HG03175 (cell line): Measurements from ENCODE around the gene PCDHA12.
"Not testable (repeated sequence)": the region's sequence is repeated elsewhere in the genome, so short reads cannot be mapped to it uniquely, and the experiment has no call there.

ENCODE experiments used
- ATAC-seq: cut with Tn5 transposase; IDR thresholded peaks from one replicate; pipeline ENCODE4 v1.9.1; 2021; ENCODE audit warnings: mild to moderate bottlenecking, moderate library complexity; ENCODE audit not compliant: unreplicated experiment

Gene PCDHA12, protein sequence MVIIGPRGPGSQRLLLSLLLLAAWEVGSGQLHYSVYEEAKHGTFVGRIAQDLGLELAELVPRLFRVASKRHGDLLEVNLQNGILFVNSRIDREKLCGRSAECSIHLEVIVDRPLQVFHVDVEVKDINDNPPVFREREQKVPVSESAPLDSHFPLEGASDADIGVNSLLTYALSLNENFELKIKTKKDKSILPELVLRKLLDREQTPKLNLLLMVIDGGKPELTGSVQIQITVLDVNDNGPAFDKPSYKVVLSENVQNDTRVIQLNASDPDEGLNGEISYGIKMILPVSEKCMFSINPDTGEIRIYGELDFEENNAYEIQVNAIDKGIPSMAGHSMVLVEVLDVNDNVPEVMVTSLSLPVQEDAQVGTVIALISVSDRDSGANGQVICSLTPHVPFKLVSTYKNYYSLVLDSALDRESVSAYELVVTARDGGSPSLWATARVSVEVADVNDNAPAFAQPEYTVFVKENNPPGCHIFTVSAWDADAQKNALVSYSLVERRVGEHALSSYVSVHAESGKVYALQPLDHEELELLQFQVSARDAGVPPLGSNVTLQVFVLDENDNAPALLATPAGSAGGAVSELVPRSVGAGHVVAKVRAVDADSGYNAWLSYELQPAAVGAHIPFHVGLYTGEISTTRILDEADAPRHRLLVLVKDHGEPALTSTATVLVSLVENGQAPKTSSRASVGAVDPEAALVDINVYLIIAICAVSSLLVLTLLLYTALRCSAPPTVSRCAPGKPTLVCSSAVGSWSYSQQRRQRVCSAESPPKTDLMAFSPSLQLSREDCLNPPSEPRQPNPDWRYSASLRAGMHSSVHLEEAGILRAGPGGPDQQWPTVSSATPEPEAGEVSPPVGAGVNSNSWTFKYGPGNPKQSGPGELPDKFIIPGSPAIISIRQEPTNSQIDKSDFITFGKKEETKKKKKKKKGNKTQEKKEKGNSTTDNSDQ

DNA sequence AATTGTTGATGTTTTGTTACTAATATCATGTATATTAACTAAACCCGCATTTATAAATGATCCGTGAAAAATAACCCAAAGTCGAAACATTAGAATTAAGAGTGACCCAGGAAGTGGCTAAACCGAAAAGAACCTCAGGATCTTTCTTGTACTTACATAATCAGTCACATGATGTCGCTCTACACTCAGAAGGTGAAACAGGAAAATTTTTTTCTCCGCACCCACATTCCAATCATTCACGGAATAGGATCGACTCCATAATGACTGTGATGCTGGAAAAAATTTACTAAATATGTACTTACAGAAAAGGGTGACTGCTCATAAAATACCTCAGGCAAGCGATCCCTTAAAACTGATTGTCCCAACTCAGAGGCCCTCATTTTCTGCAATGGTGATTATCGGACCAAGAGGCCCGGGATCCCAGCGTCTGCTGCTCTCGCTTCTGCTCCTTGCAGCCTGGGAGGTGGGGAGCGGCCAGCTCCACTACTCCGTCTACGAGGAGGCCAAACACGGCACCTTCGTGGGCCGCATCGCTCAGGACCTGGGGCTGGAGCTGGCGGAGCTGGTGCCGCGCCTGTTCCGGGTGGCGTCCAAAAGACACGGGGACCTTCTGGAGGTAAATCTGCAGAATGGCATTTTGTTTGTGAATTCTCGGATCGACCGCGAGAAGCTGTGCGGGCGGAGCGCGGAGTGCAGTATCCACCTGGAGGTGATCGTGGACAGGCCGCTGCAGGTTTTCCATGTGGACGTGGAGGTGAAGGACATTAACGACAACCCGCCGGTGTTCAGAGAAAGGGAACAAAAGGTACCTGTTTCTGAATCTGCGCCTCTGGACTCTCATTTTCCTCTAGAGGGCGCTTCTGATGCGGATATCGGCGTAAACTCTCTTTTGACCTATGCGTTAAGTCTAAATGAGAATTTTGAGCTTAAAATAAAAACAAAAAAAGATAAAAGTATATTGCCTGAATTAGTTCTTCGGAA, at the start of gene PCDHA12:
Gene PCDHA12, plus strand, starts transcription at position 224 of the 981 bp plus-strand sequence. Its CDS starts 165 bp downstream, at position 389.
- no peak for ATAC-seq

DNA sequence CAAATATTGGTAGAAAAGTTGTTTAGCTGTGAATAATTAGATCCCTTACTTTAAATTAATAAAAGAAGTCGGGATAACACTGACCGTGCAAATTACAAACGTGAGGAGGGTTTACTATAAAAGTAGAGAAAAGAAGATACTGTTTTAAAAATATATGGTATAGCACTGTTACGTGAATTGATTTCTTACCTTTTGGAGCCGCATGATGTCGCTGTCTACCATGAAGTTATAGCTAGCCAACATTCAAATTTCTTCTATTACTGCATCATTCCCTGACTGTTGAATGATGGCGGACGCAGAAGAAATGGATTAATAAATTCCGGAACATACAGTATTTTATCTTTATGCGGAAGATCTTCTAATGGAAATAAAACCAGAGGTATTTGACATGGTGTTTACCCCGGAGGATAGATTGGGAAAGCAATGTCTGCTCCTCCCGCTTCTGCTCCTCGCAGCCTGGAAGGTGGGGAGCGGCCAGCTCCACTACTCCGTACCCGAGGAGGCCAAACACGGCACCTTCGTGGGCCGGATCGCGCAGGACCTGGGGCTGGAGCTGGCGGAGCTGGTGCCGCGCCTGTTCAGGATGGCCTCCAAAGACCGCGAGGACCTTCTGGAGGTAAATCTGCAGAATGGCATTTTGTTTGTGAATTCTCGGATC, 47.3 kb upstream of the PCDHA12 start, which contains the start of gene PCDHA6:
Gene PCDHA6, plus strand, starts transcription at position 257 of the 658 bp plus-strand sequence. Its CDS starts 132 bp downstream, at position 389.
- no peak for ATAC-seq

DNA sequence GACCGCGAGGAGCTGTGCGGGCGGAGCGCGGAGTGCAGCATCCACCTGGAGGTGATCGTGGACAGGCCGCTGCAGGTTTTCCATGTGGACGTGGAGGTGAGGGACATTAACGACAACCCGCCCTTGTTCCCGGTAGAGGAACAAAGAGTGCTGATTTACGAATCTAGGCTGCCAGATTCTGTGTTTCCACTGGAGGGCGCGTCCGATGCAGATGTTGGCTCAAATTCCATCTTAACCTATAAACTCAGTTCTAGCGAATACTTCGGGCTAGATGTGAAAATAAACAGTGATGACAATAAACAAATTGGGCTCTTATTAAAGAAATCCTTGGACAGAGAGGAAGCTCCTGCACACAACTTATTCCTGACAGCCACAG, 46.8 kb upstream of the PCDHA12 start:
- ATAC-seq = no peak

DNA sequence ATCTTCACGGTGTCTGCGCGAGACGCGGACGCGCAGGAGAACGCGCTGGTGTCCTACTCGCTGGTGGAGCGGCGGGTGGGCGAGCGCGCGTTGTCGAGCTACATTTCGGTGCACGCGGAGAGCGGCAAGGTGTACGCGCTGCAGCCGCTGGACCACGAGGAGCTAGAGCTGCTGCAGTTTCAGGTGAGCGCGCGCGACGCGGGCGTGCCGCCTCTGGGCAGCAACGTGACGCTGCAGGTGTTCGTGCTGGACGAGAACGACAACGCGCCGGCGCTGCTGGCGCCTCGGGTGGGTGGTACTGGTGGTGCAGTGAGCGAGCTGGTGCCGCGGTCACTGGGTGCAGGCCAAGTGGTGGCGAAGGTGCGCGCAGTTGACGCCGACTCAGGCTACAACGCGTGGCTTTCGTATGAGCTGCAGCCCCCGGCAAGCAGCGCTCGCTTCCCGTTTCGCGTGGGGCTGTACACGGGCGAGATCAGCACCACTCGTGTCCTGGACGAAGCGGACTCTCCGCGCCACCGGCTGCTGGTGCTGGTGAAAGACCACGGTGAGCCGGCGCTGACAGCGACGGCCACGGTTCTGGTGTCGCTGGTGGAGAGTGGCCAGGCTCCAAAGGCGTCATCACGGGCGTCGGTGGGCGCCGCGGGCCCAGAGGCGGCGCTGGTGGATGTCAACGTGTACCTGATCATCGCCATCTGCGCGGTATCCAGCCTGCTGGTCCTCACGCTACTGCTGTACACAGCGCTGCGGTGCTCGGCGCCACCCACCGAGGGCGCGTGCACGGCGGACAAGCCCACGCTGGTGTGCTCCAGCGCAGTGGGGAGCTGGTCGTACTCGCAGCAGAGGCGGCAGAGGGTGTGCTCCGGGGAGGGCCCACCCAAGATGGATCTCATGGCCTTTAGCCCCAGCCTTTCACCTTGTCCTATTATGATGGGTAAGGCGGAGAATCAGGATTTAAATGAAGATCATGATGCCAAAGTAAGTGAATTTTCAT, 45.3 kb upstream of the PCDHA12 start:
- ATAC-seq = not testable (repeated sequence)

DNA sequence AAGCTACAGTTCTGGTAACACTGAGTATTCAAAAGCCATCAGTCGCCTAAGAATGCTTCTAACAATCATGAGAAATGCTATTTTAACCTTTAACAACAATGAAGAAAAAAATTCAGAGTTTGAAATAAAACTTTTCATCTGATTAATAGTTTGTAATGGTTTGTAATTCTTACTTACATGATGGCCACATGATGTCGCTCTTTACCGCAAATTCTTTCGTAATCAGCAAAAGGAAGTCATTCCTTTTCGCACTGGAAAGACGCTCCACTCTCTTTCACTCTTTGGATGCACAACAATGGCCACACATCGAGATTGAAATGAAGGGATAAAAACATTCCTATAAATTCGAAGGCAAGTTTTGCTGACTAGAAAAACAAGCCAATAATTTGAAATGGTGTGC, 41.1 kb upstream of the PCDHA12 start, which contains the start of gene PCDHA7:
Gene PCDHA7, plus strand, starts transcription at position 277 of the 400 bp plus-strand sequence. Its CDS starts 115 bp downstream, at position 392.
- no peak for ATAC-seq

DNA sequence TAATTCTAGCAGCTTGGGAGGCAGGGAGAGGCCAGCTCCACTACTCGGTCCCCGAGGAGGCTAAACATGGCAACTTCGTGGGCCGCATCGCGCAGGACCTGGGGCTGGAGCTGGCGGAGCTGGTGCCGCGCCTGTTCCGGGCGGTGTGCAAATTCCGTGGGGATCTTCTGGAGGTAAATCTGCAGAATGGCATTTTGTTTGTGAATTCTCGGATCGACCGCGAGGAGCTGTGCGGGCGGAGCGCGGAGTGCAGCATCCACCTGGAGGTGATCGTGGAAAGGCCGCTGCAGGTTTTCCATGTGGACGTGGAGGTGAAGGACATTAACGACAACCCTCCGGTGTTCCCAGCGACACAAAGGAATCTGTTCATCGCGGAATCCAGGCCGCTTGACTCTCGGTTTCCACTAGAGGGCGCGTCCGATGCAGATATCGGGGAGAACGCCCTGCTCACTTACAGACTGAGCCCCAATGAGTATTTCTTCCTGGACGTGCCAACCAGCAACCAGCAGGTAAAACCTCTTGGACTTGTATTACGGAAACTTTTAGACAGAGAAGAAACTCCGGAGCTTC, 40.6 kb upstream of the PCDHA12 start:
- ATAC-seq = not testable (repeated sequence)

DNA sequence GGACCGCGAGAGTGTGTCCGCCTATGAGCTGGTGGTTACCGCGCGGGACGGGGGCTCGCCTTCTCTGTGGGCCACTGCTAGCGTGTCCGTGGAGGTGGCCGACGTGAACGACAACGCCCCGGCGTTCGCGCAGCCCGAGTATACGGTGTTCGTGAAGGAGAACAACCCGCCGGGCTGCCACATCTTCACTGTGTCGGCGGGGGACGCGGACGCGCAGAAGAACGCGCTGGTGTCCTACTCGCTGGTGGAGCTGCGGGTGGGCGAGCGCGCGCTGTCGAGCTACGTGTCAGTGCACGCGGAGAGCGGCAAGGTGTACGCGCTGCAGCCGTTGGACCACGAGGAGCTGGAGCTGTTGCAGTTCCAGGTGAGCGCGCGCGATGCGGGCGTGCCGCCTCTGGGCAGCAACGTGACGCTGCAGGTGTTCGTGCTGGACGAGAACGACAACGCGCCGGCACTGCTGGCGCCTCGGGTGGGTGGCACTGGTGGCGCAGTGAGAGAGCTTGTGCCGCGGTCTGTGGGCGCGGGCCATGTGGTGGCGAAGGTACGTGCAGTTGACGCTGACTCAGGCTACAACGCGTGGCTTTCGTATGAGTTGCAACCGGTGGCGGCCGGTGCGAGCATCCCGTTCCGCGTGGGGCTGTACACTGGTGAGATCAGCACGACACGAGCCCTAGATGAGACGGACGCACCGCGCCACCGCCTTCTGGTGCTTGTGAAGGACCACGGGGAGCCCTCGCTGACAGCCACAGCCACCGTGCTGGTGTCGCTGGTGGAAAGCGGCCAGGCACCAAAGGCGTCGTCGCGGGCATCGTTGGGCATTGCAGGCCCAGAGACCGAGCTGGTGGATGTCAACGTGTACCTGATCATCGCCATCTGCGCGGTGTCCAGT, 39.2 kb upstream of the PCDHA12 start:
- no peak for ATAC-seq

DNA sequence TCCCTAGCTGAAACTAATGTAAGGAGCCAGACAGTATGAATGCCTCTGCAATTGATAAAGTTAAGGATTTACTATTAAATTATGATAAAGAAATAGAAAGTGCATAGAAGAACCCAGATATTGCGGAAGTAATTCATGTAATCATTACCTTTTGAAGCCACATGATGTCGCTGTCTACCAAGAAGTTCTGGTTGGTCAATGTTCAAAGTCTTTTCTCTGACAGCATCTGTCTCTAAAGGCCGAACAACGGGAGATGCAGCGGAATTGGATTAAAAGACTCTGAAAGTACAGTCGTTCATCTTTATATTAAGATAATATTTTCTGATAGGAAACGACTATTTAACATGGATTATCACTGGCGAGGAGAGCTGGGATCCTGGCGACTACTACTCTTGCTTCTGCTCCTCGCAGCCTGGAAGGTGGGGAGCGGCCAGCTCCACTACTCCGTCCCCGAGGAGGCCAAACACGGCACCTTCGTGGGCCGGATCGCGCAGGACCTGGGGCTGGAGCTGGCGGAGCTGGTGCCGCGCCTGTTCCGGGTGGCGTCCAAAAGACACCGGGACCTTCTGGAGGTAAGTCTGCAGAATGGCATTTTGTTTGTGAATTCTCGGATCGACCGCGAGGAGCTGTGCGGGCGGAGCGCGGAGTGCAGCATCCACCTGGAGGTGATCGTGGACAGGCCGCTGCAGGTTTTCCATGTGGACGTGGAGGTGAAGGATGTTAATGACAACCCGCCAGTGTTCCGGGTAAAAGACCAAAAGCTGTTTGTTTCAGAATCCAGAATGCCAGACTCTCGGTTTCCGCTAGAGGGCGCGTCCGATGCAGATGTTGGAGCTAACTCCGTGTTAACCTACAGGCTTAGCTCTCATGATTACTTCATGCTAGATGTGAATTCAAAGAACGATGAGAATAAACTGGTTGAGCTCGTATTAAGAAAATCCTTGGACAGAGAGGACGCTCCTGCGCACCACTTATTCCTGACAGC, 33.8 kb upstream of the PCDHA12 start, which contains the start of gene PCDHA8:
Gene PCDHA8, plus strand, starts transcription at position 210 of the 985 bp plus-strand sequence. Its CDS starts 135 bp downstream, at position 345.
- no peak for ATAC-seq

DNA sequence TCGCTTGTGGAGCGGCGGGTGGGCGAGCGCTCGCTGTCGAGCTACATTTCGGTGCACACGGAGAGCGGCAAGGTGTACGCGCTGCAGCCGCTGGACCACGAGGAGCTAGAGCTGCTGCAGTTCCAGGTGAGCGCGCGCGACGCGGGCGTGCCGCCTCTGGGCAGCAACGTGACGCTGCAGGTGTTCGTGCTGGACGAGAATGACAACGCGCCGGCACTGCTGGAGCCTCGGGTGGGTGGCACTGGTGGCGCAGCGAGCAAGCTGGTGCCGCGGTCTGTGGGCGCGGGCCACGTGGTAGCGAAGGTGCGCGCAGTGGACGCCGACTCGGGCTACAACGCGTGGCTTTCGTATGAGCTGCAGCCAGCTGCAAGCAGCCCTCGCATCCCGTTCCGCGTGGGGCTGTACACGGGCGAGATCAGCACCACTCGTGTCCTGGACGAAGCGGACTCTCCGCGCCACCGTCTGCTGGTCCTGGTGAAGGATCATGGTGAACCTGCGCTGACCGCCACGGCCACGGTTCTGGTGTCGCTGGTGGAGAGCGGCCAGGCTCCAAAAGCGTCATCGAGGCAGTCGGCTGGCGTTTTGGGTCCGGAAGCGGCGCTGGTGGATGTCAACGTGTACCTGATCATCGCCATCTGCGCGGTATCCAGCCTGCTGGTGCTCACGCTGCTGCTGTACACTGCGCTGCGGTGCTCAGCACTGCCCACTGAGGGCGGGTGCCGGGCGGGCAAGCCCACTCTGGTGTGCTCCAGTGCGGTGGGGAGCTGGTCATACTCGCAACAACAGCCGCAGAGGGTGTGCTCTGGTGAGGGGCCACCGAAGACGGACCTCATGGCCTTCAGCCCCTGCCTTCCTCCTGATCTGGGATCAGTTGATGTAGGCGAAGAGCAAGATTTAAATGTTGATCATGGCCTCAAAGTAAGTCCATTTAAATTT, 32.0 kb upstream of the PCDHA12 start:
- no peak for ATAC-seq

DNA sequence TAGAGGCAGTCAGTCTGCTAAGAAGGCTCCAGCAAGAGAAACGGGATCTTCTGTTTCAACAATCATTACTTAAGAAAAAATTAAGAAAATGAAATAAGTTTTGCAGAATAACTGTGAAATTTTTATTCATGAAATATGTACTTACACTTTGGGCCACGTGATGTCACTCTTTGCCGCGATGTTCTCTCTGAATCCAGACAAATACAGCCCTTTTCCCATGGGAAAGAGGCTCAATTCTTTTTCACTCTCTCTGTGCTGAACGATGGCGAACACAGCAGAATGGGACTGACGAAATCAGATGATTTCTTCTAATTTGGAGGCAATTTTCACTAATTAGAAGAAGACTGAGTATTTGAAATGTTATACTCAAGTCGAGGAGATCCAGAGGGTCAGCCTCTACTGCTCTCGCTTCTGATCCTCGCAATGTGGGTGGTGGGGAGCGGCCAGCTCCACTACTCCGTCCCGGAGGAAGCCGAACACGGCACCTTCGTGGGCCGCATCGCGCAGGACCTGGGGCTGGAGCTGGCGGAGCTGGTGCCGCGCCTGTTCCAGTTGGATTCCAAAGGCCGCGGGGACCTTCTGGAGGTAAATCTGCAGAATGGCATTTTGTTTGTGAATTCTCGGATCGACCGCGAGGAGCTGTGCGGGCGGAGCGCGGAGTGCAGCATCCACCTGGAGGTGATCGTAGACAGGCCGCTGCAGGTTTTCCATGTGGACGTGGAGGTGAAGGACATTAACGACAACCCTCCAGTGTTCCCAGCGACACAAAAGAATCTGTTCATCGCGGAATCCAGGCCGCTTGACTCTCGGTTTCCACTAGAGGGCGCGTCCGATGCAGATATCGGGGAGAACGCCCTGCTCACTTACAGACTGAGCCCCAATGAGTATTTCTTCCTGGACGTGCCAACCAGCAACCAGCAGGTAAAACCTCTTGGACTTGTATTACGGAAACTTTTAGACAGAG, 26.7 kb upstream of the PCDHA12 start, which contains the start of gene PCDHA9:
Gene PCDHA9, plus strand, starts transcription at position 244 of the 964 bp plus-strand sequence. Its CDS starts 114 bp downstream, at position 358.
- not testable (repeated sequence) for ATAC-seq

DNA sequence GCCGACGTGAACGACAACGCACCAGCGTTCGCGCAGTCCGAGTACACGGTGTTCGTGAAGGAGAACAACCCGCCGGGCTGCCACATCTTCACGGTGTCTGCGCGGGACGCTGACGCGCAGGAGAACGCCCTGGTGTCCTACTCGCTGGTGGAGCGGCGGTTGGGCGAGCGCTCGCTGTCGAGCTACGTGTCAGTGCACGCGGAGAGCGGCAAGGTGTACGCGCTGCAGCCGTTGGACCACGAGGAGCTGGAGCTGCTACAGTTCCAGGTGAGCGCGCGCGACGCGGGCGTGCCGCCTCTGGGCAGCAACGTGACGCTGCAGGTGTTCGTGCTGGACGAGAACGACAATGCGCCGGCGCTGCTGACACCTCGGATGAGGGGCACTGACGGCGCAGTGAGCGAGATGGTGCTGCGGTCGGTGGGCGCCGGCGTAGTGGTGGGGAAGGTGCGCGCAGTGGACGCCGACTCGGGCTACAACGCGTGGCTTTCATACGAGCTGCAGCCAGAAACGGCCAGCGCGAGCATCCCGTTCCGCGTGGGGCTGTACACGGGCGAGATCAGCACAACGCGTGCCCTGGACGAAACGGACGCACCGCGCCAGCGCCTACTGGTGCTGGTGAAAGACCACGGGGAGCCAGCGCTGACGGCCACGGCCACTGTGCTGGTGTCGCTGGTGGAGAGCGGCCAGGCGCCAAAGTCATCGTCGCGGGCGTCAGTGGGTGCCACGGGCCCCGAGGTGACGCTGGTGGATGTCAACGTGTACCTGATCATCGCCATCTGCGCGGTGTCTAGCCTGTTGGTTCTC, 25.1 kb upstream of the PCDHA12 start:
- not testable (repeated sequence) for ATAC-seq
